ENCODE results near the gene CD52. TPM values are rescaled to one million over a fixed set of nuclear protein-coding genes. Genes with fewer than 3 reads are reported as not detected.

Gene CD52, protein sequence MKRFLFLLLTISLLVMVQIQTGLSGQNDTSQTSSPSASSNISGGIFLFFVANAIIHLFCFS
- polyA plus RNA-seq (ENCODE audit: insufficient read length in 12 of 12): 10 to 100 TPM in 1 of 12 donors, 1 to 10 TPM in 9, not detected in 2; 1.3 to 40.6 (median 2.1) TPM
- long read RNA-seq, donor 1, transcript CD52-201 (2 exons, 468 nt): major isoform, 5 of 5 reads
- long read RNA-seq, donor 1, partial matches to known transcripts: 0 of 5 reads
- long read RNA-seq, donor 1, other reads (novel, unspliced or antisense): 0 of 5 reads
- long read RNA-seq, donor 2, transcript CD52-201 (2 exons, 468 nt): major isoform, 9 of 9 reads
- long read RNA-seq, donor 2, partial matches to known transcripts: 0 of 9 reads
- long read RNA-seq, donor 2, other reads (novel, unspliced or antisense): 0 of 9 reads
- long read RNA-seq, donor 3, partial matches to known transcripts: 0 of 2 reads
- long read RNA-seq, donor 3, other reads (novel, unspliced or antisense): 0 of 2 reads
- long read RNA-seq, donor 4, partial matches to known transcripts: 0 of 4 reads
- long read RNA-seq, donor 4, other reads (novel, unspliced or antisense): 0 of 4 reads
- long read RNA-seq, donor 5: 0 reads
- long read RNA-seq, donor 6, partial matches to known transcripts: 0 of 1 reads
- long read RNA-seq, donor 6, other reads (novel, unspliced or antisense): 0 of 1 reads
- long read RNA-seq, donor 7, partial matches to known transcripts: 0 of 1 reads
- long read RNA-seq, donor 7, other reads (novel, unspliced or antisense): 0 of 1 reads
- long read RNA-seq, donor 8, partial matches to known transcripts: 0 of 1 reads
- long read RNA-seq, donor 8, other reads (novel, unspliced or antisense): 0 of 1 reads
- long read RNA-seq, donor 9, transcript CD52-201 (2 exons, 468 nt): major isoform, 5 of 5 reads
- long read RNA-seq, donor 9, partial matches to known transcripts: 0 of 5 reads
- long read RNA-seq, donor 9, other reads (novel, unspliced or antisense): 0 of 5 reads
- long read RNA-seq, donor 10: 0 reads
- long read RNA-seq, donor 11, partial matches to known transcripts: 0 of 1 reads
- long read RNA-seq, donor 11, other reads (novel, unspliced or antisense): 0 of 1 reads

DNA sequence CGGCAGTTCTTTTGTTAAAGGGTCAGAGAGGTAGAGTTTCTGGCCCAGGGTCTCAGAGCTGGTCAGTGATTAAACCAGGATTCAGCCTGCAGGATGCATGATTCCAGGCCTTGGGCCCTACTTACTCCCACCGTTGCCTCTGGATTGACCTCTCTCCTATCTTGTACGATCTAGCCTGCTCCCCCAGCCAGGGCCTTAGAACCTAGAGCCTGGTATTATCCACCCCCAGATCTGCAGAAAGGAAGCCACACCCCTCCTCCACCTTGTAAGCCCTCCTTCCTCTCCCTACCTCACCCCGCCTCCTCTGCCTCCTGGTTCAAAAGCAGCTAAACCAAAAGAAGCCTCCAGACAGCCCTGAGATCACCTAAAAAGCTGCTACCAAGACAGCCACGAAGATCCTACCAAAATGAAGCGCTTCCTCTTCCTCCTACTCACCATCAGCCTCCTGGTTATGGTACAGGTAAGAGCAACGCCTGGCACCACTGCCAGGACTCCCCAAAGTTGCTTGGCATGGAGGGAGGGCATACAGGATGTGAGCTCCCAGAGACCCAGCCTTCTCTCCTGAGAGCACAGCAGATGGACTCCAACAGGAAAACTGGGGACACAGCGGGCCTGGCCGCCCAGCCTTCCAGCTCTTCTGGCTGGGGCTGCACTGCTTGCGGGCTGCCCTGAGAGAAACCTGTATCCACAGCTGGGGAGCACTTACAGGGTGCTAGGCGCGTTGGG, at the start of gene CD52:
Gene CD52 (plus strand): TSS at position 347 of the 726 bp plus-strand sequence. CDS start 60 bp downstream, at position 407.
- DNase-seq: no peak

DNA sequence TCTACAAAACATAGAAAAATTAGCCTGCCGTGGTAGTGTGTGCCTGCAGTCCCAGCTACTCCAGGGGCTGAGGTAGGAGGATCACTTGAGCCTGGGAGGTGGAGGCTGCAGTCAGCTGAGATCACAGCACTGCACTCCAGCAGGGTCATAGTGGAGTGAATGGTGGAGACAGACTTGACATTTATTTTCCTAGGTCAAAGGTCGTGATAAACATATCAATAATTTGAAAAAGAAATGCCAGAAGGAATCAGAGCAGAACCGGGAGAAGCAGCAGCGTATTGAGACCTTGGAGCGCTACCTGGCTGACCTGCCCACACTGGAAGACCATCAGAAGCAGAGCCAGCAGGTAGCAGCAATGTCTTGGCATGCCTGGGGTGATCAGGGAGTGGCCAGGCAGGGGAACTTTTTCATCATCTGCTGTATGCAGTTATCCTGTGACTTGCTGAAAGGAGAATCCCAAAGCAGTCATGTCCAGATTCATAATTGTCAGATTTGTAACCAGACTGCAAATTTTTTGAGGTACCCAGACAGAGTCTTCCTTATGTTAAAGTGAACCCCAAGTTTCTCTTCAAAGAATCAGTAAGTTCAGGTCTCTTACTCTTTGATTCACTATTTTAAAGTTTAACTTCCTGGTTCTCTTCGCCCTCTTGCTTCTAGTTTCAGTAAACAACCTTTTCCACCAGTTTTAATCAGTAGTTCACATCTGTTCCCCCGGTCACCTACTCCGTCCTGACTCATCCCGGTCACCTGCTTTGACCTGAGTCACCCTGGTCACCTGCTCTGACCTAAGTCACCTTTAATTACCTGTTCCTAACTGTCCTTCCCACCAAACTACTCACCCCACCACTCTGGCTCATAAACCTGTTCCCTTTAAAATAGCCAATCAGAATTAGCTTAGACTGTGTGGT, 49.2 kb upstream of the CD52 start:
- DNase-seq: no peak

DNA sequence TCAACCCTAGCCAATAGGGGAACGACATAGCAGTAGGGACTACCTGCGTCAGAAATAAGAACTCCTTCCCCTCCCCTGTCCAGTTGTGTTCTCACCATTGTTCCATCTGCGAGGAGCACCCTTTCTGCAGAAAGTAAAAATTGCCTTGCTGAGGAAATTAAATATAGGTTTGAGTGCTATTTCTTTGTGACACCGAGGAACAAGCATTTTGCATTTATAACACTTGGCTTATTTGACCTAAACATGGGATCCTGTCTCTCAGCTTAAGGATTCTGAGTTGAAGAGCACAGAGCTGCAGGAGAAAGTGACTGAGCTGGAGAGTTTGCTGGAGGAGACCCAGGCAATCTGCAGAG, 48.6 kb upstream of the CD52 start:
- no peak for DNase-seq

DNA sequence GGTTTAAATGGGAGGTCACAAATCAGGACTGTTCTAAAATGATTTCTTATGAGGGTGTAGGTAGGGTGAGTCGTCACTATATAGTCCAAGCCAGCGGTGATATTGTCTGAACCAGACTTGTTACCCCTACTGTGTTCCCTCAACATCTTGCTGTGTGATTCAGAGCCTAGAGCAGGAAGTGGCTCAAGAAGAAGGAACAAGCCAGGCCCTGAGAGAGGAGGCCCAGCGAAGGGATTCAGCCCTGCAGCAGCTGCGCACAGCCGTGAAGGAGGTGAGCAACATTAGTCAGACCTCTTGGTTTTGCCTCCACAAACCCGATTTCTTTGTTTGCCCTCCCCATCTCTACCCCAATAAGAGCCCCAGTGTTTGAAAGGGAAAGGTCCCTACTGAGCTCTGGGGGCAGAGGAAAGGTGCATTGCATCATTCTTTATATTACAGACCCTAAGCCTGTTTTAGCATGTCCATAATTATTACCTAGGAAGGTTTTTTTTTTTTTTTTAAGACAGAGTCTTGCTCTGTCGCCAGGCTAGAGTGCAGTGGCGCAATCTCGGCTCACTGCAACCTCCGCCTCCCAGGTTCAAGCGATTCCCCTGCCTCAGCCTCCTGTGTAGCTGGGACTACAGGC, 42.8 kb upstream of the CD52 start:
- no peak for DNase-seq

DNA sequence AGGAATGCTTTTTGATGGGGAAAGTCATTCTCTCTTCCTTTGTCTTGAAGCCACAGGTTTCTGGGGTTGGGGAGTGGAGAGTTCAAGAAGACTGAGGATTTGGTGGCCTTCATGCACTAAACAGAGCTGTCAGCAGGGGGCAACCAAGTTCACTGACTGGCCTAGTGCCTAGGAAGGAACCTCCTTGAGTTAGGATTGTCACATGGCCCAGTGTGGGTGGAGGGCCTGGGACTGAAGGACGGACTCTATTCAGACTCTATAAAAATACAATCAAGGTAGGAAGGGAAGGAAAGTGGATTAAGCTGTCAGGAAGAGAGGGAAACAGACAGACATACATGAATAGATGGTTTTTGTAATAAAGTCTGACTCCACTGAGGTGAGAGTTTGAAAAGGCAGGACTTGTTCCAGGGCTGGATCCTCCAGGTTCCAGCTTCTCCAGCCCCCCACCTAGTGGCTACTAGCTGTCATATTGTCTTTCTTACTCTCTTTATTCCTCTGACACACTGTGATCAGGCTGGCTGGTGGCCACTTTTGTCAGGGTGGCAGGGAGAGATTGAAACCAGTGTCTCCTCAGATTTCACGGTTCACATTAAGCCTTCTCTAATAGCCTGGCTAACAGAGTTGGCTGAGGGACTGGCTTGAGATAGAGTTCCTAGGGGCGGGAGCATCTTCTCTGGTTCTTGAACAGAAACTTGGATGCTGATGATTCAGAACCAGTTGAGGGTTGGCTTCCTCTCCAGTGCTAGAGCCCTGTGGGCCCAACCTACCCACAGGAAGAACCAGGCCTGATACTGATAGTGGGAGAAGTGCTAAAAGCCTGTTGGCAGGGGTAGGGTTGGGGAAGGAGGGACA, 42.0 kb upstream of the CD52 start:
- peak; percentile 88 for DNase-seq

DNA sequence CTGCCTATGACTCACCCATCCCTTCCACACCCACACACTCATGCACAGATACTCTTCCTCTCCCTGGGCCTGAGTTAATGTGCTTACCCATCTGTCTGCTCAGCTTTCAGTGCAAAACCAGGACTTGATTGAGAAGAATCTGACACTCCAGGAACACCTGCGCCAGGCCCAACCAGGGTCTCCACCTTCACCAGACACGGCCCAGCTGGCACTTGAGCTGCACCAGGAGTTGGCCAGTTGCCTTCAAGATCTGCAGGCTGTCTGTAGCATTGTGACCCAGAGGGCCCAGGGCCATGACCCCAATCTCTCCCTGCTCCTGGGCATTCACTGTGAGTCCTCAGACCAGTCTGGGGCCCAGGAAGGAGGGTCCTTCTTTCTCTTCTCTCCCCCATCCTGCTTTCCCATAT, 41.3 kb upstream of the CD52 start:
- DNase-seq: no peak

DNA sequence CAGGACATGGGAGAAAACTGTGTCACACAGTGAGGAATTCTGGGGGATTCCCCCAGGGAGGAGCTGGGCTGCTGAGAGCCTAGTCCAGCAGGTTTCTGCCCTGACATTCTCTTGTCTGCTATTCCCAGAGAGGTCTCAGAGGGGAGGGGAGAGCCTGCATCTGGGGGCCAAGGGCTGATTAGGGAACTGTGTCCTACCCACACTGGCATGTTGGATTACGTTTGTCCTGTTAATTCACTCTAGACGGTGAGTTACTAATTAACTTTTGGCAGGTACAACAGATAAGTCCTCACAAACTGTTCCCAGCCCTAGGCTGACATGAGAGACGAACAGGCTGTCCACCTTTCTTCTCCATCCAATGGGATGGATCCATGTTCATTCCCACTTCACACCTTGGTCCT, 40.5 kb upstream of the CD52 start:
- no peak for DNase-seq

DNA sequence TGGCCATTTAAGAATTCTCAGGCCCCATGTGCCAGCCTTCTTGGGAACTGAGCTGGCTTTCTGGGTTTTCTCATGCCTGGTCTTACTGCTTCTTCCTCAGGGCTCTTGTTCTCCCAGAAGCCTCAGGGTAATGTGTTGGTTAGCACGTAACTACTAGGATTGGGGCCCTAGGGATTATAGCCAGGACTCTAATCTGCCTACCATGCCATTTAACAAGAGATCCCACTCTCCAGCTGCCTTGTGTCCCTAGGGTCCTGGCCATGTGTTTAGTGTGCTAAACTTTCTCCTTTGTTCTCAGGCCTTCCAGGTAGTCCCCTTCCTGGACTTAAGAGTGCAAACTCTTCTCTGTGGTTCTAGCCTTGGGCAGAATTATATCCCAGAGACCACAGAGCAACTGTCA, 40.0 kb upstream of the CD52 start:
- no peak for DNase-seq

DNA sequence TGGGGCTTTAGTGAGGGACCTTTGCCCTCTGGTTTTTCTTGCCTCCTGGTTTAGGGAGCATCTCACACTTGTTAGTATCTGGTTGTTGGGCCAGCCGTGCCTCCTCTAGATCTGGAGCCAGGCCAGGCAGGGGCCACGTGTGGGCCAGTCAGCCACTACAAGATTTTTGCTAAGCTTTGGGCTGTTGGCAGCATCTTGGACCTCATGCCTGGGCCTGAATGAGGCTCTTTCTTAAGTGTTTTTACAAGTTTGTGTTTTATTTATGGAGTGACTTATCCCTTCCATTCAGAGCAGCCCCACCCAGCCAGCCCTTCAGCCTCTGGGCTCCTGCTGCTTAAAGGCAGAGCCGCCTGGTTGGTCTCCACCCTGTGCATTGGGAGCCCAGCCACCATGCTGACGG, 39.5 kb upstream of the CD52 start:
- DNase-seq: no peak

DNA sequence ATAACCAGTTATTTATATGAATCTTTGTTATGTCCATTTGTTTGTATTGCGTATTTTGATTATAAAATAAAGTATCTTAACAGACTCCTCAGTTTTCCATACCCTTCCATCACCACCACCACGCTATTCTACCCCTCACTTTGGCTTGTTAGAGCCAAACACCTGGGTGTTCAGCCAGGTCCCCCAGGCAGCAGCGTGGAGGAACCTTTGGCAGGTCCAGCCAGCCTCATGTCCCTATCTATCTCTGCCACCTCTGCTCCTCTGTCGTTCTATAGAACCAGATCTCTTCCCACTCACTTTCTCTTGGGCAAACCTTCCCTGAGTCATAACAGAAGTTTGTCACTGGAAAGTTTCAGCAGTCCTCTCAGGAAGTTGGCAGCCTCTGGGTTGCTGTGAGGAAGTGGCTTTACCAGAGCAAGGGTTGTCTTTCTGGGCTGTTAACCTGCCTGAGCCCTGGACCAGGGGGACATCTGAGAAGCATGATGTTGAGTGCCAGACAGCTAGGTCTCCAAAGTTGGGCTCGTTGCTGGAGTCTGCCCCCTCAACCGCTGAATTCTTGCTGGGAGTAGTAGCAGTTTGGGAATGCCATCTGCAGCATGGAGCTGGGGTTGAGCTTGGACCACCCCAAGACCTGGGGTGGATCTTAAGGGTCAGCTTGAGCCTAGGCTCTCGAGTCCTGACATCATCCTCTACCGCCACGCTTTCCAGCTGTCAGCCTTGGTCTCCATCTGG, 38.9 kb upstream of the CD52 start:
- no peak for DNase-seq

DNA sequence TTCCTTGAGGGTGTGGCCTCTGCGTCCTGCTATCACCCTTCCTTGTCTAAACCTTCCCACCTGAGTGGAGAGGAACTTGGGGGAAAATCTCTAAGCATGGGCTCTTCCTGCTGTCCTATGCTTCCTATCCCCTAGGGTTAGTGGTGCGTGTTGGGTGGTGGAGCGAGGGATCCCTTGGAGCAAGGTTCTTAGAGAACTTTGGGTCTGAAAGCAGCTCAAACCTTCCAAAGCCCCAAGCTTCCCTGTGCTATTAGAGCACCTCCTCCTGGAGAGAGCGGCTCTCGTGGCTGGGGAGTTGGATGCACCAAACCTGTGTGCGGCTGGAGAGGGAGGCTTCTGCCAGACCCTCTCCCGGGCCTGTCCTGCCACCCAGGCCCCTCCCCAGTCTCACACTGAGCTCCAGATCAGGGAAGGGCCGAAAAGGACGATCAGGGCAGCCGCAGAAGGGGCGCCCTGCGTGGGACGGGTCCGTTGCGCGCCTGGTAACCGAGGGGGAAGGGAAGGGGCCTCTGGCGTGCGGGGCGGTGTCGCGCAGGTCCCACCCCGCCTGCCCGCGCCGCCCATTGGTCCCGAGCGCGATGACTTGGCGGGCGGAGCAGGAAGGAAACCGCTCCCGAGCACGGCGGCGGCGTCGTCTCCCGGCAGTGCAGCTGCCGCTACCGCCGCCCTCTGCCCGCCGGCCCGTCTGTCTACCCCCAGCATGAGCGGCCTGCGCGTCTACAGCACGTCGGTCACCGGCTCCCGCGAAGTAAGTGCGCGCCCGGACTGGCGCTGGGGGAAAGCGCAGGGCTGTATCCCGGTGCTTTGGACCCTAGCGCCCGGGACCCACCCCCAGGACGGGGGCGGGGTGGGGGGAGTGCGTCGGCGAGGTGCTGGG, 38.1 kb upstream of the CD52 start, which contains the start of gene SH3BGRL3:
Gene SH3BGRL3 (plus strand): TSS at position 631 of the 877 bp plus-strand sequence. CDS start 70 bp downstream, at position 701.
- peak; percentile 86 for DNase-seq

DNA sequence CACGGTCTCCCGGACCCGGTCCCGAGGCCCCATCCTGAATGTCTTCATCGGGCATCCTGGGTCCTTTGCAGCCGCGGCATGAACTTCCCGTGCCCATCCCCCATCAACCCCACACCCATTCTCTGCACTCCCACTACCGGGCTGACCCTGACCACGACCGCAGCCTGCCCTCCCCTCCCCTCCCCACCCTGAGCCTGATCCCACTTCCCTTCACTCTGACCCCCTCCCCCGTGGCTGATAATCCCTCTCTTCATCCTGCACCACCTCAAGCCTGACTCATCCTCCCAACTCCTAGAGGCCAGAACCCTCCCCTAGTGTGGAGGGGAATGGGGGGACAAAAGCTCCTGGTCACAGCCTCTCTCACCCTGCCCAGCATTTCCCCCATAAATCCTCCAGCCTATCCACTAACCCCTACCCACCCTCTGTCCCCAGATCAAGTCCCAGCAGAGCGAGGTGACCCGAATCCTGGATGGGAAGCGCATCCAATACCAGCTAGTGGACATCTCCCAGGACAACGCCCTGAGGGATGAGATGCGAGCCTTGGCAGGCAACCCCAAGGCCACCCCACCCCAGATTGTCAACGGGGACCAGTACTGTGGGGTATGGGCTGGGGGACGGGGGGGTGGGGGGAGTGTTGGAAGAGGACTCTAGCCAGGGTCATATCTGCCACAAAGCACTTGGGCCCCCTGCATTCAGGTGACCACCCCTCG, 37.3 kb upstream of the CD52 start:
- DNase-seq: no peak

DNA sequence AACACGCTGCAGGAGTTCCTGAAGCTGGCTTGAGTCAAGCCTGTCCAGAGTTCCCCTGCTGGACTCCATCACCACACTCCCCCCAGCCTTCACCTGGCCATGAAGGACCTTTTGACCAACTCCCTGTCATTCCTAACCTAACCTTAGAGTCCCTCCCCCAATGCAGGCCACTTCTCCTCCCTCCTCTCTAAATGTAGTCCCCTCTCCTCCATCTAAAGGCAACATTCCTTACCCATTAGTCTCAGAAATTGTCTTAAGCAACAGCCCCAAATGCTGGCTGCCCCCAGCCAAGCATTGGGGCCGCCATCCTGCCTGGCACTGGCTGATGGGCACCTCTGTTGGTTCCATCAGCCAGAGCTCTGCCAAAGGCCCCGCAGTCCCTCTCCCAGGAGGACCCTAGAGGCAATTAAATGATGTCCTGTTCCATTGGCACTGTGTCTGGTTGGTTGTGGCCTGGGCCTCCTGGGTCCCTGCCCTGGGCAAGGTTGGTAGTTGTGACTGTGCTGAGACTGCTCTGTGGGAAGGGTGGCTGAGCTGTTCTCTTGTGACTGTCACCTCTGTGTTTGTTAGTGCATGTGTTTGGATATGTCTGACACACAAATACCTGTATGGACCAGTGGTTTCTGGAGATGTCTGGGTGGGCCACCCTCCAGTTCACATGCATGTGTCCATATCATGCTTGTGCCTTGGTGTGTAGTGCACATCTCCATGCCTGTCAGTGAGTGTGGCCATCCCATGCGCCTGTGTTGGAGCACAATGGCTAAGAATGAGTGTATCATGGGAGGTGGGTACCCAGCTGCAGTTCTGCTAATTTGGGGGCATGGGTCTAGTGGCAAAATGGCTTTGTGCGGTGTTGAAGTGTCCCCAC, 36.4 kb upstream of the CD52 start:
- no peak for DNase-seq

DNA sequence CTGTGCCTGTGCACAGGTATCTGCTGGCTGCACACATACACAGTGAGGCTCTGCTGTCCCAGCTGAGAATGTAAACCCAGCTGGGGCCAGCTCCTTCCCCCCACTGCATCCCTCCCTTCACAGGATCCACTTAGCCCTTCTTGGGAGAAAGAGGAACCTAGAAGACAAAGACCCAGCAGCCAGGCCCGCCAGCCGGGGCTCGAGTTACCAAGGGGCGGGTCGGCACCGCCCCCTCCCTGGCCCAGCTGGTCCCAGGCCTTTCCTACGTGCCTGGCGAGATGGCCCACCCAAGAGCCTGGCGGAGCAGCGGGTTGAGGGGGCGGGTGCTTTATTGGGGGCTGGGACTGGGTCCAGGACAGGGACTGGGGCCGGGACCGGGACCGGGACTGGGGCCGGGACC, 35.8 kb upstream of the CD52 start:
- DNase-seq: no peak

DNA sequence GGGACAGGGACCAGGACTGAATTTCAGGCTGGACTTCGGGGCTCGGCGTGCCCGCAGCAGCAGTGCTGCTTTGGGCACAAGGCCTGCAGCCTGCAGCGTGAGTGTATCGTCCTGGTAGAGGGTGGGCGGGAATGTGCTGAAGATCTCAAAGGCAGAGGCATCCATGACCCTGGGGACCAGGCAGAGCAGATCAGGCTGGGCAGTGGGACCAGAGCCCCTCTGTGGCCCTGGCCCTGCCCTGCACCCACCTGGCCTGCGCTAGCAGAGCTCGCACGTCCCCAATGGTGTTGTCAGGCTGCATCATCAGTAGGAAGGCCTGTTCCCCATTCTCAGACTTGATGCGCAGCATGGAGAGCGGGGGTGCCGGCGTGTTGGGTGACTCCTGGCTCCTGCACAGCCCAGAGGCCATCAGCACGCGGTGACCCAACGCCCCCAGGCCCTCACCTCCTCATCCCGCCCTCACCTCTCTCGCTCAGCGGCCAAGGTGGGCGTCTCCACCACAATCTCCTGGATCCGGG, 35.3 kb upstream of the CD52 start:
- DNase-seq: no peak

Data from muscle of arm (tissue), 14 donors.